Trophoblast cell (in vitro differentiated cells and primary cell): ENCODE data around the gene SLC5A10.
A peak's percentile ranks its signal among the peaks of the same experiment; 100 is the strongest.

ENCODE experiments used
- DNase-seq, 2 donors: peaks; one replicate each; pipeline ENCODE4 v3.0.0-alpha.2; 2016
- H2AFZ ChIP-seq: 2 replicates; pipeline ENCODE4 v1.6.1; 2013; ENCODE audit warnings: low read length, moderate library complexity, mild to moderate bottlenecking; ENCODE audit not compliant: insufficient read depth, poor library complexity
- H2AK5ac ChIP-seq: 2 replicates; pipeline ENCODE4 v1.6.1; 2013; ENCODE audit warnings: mild to moderate bottlenecking, low read length
- H2BK120ac ChIP-seq: 2 replicates; pipeline ENCODE4 v1.6.1; 2013; ENCODE audit warnings: low read length, mild to moderate bottlenecking, moderate library complexity; ENCODE audit not compliant: insufficient read depth, poor library complexity
- H2BK12ac ChIP-seq: 2 replicates; pipeline ENCODE4 v1.6.1; 2013; ENCODE audit warnings: mild to moderate bottlenecking, low read length, moderate library complexity
- H2BK5ac ChIP-seq: 2 replicates; pipeline ENCODE4 v1.6.1; 2013; ENCODE audit warnings: low read length, low read depth, moderate library complexity, mild to moderate bottlenecking; ENCODE audit not compliant: poor library complexity
- H3K14ac ChIP-seq: 2 replicates; pipeline ENCODE4 v1.6.1; 2013; ENCODE audit warnings: mild to moderate bottlenecking, low read length
- H3K18ac ChIP-seq: 2 replicates; pipeline ENCODE4 v1.6.1; 2013; ENCODE audit warnings: mild to moderate bottlenecking, low read length
- H3K23ac ChIP-seq: 2 replicates; pipeline ENCODE4 v1.6.1; 2013; ENCODE audit warnings: low read length
- H3K27ac ChIP-seq: 2 replicates; pipeline ENCODE4 v1.5.1; 2013; ENCODE audit warnings: low read depth, mild to moderate bottlenecking, inconsistent platforms, low read length, moderate library complexity
- H3K27me3 ChIP-seq: 2 replicates; pipeline ENCODE4 v1.6.1; 2013; ENCODE audit warnings: inconsistent platforms, mild to moderate bottlenecking, low read length, moderate library complexity; ENCODE audit not compliant: insufficient read depth
- H3K36me3 ChIP-seq, 2 experiments: 1 replicate in 1 of 2; 2 replicates in 1 of 2; pipeline ENCODE4 v1.6.1; 2013; ENCODE audit warnings: low read length in 2 of 2, mild to moderate bottlenecking in 2 of 2, moderate library complexity in 1 of 2; ENCODE audit not compliant: insufficient read depth in 2 of 2, control insufficient read depth in 1 of 2
- H3K4ac ChIP-seq: 2 replicates; pipeline ENCODE4 v1.6.1; 2013; ENCODE audit warnings: low read depth, mild to moderate bottlenecking, low read length, moderate library complexity
- H3K4me1 ChIP-seq, 2 experiments: 1 replicate in 1 of 2; 2 replicates in 1 of 2; pipeline ENCODE4 v1.6.1; 2013; ENCODE audit warnings: low read length in 2 of 2, mild to moderate bottlenecking in 2 of 2, moderate library complexity in 1 of 2; ENCODE audit not compliant: insufficient read depth in 2 of 2, control insufficient read depth in 1 of 2
- H3K4me2 ChIP-seq: 2 replicates; pipeline ENCODE4 v1.6.1; 2013; ENCODE audit warnings: inconsistent platforms, mild to moderate bottlenecking, low read length, moderate library complexity
- H3K4me3 ChIP-seq: 2 replicates; pipeline ENCODE4 v1.5.1; 2013; ENCODE audit warnings: mild to moderate bottlenecking, low read depth, low read length, inconsistent platforms
- H3K79me1 ChIP-seq: one replicate; pipeline ENCODE4 v1.6.1; 2013; ENCODE audit warnings: low read length
- H3K79me2 ChIP-seq: 2 replicates; pipeline ENCODE4 v1.6.1; 2013; ENCODE audit warnings: low read length, mild to moderate bottlenecking; ENCODE audit not compliant: control insufficient read depth, insufficient read depth, poor library complexity
- H3K9ac ChIP-seq: 2 replicates; pipeline ENCODE4 v1.6.1; 2013; ENCODE audit warnings: mild to moderate bottlenecking, low read length
- H3K9me3 ChIP-seq: 2 replicates; pipeline ENCODE4 v1.6.1; 2013; ENCODE audit warnings: low read depth, mild to moderate bottlenecking, control low read depth, inconsistent platforms, low read length; ENCODE audit not compliant: insufficient read depth
- H4K12ac ChIP-seq: 2 replicates; pipeline ENCODE4 v1.6.1; 2013; ENCODE audit warnings: low read depth, mild to moderate bottlenecking, low read length, moderate library complexity
- H4K8ac ChIP-seq: 2 replicates; pipeline ENCODE4 v1.6.1; 2013; ENCODE audit warnings: low read depth, mild to moderate bottlenecking, low read length, moderate library complexity
- H4K91ac ChIP-seq: one replicate; pipeline ENCODE4 v1.6.1; 2013; ENCODE audit warnings: low read depth, mild to moderate bottlenecking, low read length, moderate library complexity
- WGBS: extraction: QIAGEN DNeasy Blood & Tissue Kit; methylation state at CpG from one replicate; pipeline ENCODE4 v1.1.7; 2013; ENCODE audit warnings: missing lambda C conversion rate; ENCODE audit not compliant: insufficient read length, insufficient coverage; ENCODE audit errors: extremely low coverage; 5-methylcytosine and 5-hydroxymethylcytosine counted together

The SLC5A10 gene

DNA sequence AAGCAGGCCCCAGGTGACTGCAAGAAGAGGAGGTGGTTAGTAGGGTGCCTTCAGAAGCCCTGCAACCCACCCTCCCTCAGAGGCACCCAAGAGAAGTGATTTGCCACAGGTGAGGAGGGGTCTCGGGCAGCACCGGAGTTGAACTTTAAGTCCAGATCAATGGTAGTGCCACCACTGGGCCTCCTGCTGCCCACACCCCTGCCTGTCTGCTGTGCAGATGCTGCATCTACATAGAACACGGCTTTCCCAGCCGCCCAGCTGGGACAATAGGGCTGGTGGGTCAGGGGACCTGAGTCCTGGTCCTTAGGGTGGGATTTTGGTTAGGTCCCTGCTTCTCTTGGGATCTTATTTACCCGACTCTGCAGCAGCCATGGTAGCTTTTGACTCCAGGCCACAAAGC is 70.2 kb downstream of the SLC5A10 start:
- no peaks in the 10 kb centered on the region for H3K27me3 ChIP-seq
- no peak overlapping the region for H4K12ac ChIP-seq
- no peak overlapping the region for H4K8ac ChIP-seq
- H4K91ac ChIP-seq = no peak overlapping the region
- H3K27ac ChIP-seq = no peak overlapping the region
- H2BK120ac ChIP-seq = no peak overlapping the region
- no peak overlapping the region for H2BK12ac ChIP-seq
- no peak overlapping the region for H3K23ac ChIP-seq
- no peak overlapping the region for H3K14ac ChIP-seq
- no peaks in the 10 kb centered on the region for H3K36me3 ChIP-seq
- H2AK5ac ChIP-seq = no peak overlapping the region
- H3K79me2 ChIP-seq = no peaks in the 10 kb centered on the region
- H3K4me1 ChIP-seq = peaks cover 0 to 11% of the 10 kb centered on the region in 2 experiments
- H3K4me2 ChIP-seq = no peak overlapping the region
- H2AFZ ChIP-seq = no peak overlapping the region
- H2BK5ac ChIP-seq = no peak overlapping the region
- H3K79me1 ChIP-seq = no peaks in the 10 kb centered on the region
- no CpG with 5 or more reads among the region's 5 CpGs for WGBS
- no peaks in the 10 kb centered on the region for H3K9me3 ChIP-seq
- no peak overlapping the region for H3K9ac ChIP-seq
- DNase-seq = no peak
- no peak overlapping the region for H3K4me3 ChIP-seq
- no peak overlapping the region for H3K18ac ChIP-seq
- H3K4ac ChIP-seq = no peak overlapping the region

DNA sequence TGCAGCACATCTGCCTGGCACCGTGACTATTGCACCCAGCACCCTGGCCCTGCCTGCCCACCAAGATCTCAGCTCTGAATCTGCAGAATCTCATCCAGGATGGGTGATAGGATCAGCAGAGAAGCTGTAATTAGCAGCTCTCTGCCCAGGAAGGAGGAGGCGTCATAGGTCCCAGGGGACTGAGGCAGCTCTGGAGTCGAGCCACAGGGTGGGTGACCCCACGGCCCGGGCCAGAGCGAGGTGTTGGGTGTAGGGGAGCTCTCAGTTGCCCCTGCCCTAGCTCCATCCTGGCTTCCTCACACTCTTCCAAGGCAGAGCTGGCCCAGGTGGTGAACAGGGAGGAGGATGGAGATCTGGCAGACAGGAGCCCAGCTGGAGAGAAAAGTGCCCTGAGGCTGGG is 70.8 kb downstream of the SLC5A10 start:
- Histone ChIP-seq H3K9me3 (no peaks in the 10 kb centered on the region), H4K12ac (no peak overlapping the region), H3K4me1 (peaks cover 0 to 11% of the 10 kb centered on the region in 2 experiments), H3K4me3 (no peak overlapping the region), H3K4me2 (no peak overlapping the region), H4K91ac (no peak overlapping the region), H3K18ac (no peak overlapping the region), H3K14ac (no peak overlapping the region), H2AFZ (no peak overlapping the region), H3K9ac (no peak overlapping the region), H2BK12ac (no peak overlapping the region), H3K27ac (no peak overlapping the region), H2AK5ac (no peak overlapping the region), H2BK120ac (no peak overlapping the region), H2BK5ac (no peak overlapping the region), H3K79me1 (no peaks in the 10 kb centered on the region), H3K36me3 (no peaks in the 10 kb centered on the region), H3K4ac (no peak overlapping the region), H3K79me2 (no peaks in the 10 kb centered on the region), H3K27me3 (no peaks in the 10 kb centered on the region), H4K8ac (no peak overlapping the region), H3K23ac (no peak overlapping the region)
- no peak for DNase-seq
- no CpG with 5 or more reads among the region's 6 CpGs for WGBS

DNA sequence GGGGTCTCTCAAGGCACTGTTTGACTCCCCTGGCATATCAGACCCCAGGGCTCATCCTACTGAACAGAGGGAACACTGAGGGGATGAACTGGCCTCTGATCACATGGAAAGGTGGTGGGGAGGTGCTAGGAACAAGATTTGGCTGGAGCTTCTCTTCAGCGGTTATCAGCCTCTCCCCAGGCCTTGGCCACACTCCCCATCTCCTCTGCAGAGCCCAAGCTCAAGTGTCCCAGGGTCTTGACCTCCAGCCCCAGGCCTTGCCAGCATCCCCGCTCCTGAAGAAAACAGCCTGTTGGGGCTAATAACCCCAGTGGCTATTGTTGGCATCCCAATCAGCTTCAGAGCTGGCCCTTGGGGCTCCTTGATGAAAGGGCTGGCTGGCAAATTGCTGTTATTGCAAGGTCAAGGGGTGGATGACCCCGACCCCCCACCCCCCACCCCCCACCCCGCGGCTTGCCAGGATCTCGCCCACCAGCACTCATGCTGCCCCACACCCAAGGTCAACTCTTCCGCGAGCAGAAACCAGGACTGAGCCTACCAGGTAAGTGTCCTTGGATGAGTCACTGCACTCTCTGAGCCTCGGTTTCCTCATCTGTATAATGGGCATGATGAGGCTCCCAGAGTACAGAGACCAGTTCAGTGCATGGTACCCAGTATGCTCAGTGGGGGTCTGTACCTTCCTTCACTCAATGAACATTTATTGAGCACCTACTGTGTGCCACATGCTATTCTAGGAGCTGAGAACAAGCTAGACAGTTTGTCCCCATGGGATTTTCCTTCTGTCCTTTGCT is 71.4 kb downstream of the SLC5A10 start:
- Histone ChIP-seq H2BK5ac (no peak overlapping the region), H3K18ac (no peak overlapping the region)
- WGBS = no CpG with 5 or more reads among the region's 9 CpGs

DNA sequence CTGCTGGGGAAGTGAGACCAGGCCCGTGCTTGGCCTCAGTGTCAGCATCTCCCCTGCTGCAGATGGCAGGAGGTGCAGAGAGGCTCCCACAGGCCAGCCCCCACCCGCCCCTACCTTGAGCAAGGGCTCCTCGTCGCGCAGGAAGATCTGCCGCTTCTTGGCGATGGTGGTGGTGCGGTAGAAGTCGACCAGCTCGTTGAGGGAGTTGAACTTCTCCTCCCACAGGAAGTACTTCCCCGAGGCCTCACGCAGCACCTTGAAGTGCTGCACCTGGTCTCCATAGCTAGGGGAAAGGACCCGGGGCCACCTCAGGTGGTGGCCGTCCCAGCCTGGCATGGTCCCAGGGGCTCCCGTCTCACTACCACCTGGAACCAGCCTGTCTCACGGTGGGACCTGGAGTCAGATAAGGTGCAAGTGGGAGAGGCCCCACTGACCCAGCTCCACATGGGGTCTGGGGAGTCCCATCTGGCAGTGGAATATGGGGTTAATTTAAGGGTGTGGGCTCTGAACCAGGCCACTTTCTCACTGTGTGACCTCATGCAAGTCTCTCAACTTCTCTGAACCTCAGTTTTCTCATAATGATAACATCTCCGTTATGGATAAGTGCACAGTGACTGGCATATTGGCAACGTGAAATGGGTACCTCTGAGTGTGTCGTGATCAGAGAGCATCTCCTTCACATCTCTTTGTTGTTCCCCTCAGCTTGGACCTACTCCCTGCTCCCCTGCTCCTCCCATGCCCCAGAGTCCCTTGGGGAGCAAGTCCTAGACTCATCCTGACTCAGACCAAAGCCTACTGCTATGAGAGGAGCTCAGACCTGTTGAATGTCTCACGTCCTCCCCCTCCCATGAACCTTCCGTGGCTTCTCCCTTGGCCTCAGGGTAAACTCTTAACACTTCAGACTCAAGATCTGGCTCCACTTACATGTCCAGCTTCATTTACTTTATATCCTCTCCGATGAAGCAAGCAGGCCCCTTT is 72.4 kb downstream of the SLC5A10 start:
- H2AK5ac ChIP-seq = no peak overlapping the region
- no peak overlapping the region for H4K12ac ChIP-seq
- H3K79me2 ChIP-seq = no peaks in the 10 kb centered on the region
- no peak overlapping the region for H3K14ac ChIP-seq
- H2BK12ac ChIP-seq = no peak overlapping the region
- H3K4me1 ChIP-seq = peaks cover 0 to 11% of the 10 kb centered on the region in 2 experiments
- WGBS = no CpG with 5 or more reads among the region's 22 CpGs
- no peak overlapping the region for H3K4me2 ChIP-seq
- no peak overlapping the region for H4K91ac ChIP-seq
- H2BK120ac ChIP-seq = no peak overlapping the region
- H3K27ac ChIP-seq = no peak overlapping the region
- no peak overlapping the region for H4K8ac ChIP-seq
- no peaks in the 10 kb centered on the region for H3K36me3 ChIP-seq
- DNase-seq = peak in 1 of 2 donors; percentile 47
- H3K9ac ChIP-seq = no peak overlapping the region
- H3K27me3 ChIP-seq = no peaks in the 10 kb centered on the region
- H2AFZ ChIP-seq = no peak overlapping the region
- no peak overlapping the region for H3K23ac ChIP-seq
- H3K18ac ChIP-seq = no peak overlapping the region
- H3K79me1 ChIP-seq = no peaks in the 10 kb centered on the region
- peak overlapping the region; percentile 4 for H2BK5ac ChIP-seq
- no peaks in the 10 kb centered on the region for H3K9me3 ChIP-seq
- H3K4me3 ChIP-seq = no peak overlapping the region
- H3K4ac ChIP-seq = no peak overlapping the region

More for the DNA sequence above, 71.4 kb downstream of the SLC5A10 start:
- peaks cover 0 to 11% of the 10 kb centered on the region in 2 experiments for H3K4me1 ChIP-seq
- no peak overlapping the region for H4K91ac ChIP-seq
- no peak overlapping the region for H3K4me2 ChIP-seq
- no peaks in the 10 kb centered on the region for H3K9me3 ChIP-seq
- no peak overlapping the region for H2BK12ac ChIP-seq
- no peak for DNase-seq
- H2BK120ac ChIP-seq = no peak overlapping the region
- H3K79me1 ChIP-seq = no peaks in the 10 kb centered on the region
- no peaks in the 10 kb centered on the region for H3K36me3 ChIP-seq
- H2AK5ac ChIP-seq = no peak overlapping the region
- H3K27ac ChIP-seq = no peak overlapping the region
- no peak overlapping the region for H4K8ac ChIP-seq
- H2AFZ ChIP-seq = no peak overlapping the region
- H3K14ac ChIP-seq = no peak overlapping the region
- H3K79me2 ChIP-seq = no peaks in the 10 kb centered on the region
- no peak overlapping the region for H3K9ac ChIP-seq
- H3K4ac ChIP-seq = no peak overlapping the region
- no peak overlapping the region for H3K23ac ChIP-seq
- no peak overlapping the region for H3K4me3 ChIP-seq
- no peak overlapping the region for H4K12ac ChIP-seq
- H3K27me3 ChIP-seq = no peaks in the 10 kb centered on the region
